Bronchial epithelial cell (primary cell): ENCODE results near the gene CMSS1. TPM values are rescaled to one million over a fixed set of nuclear protein-coding genes. Genes with fewer than 3 reads are reported as not detected.

Experiments
- DNase-seq: peaks from one replicate; pipeline ENCODE4 v3.0.0-alpha.2; 2010; ENCODE audit warnings: low read depth
- FAIRE-seq: peaks from 2 replicates; lab custom pipeline; 2011; peaks lifted over from hg19 to GRCh38; lab: Jason Lieb, UNC
- H3K27me3 ChIP-seq: 2 replicates; pipeline ENCODE4 v1.5.1; 2011; ENCODE audit warnings: low read length; ENCODE audit not compliant: control insufficient read depth, insufficient read depth
- H3K36me3 ChIP-seq: 2 replicates; pipeline ENCODE4 v1.5.1; 2011; ENCODE audit warnings: low read length; ENCODE audit not compliant: control insufficient read depth, insufficient read depth
- H3K4me3 ChIP-seq: 2 replicates; pipeline ENCODE4 v1.5.1; 2011; ENCODE audit warnings: mild to moderate bottlenecking, low read depth, low read length, control low read depth
- CTCF ChIP-seq: IDR thresholded peaks from 2 replicates; pipeline ENCODE4 v1.5.1; 2011; ENCODE audit warnings: mild to moderate bottlenecking, moderate library complexity, low read length, control low read depth, inconsistent platforms; ENCODE audit not compliant: insufficient read depth, severe bottlenecking
- total RNA-seq: library from RNA; depleted of rRNA; stranded (reverse); fragments of >200 nt; gene quantifications from 2 replicates; pipeline ENCODE4 v1.2.1, GENCODE V29; 2014

CMSS1 gene
- total RNA-seq, 1 donor from 2014 or later, result 21.3 TPM

- FAIRE-seq, result no peak
These were observed 64.9 kb downstream of the CMSS1 start for GRCh38 chr3:99882436-99883137.

GRCh38 chr3:99883138-99883461, 65.4 kb downstream of the CMSS1 start:
- H3K36me3 ChIP-seq, result no peaks in the 10 kb centered on the region
- DNase-seq (no peak), FAIRE-seq (no peak)
- no peak overlapping the region for H3K4me3 ChIP-seq
- no peak for TF ChIP-seq CTCF
- H3K27me3 ChIP-seq, result no peaks in the 10 kb centered on the region

More at GRCh38 chr3:99882436-99883137, 64.9 kb downstream of the CMSS1 start:
- Histone ChIP-seq H3K27me3 (no peaks in the 10 kb centered on the region), H3K36me3 (no peaks in the 10 kb centered on the region), H3K4me3 (no peak overlapping the region)
- TF ChIP-seq CTCF, result no peak
- no peak for DNase-seq

- H3K4me3 ChIP-seq, result no peak overlapping the region
- DNase-seq, result no peak
- no peaks in the 10 kb centered on the region for H3K36me3 ChIP-seq
- no peak for TF ChIP-seq CTCF
- H3K27me3 ChIP-seq, result no peaks in the 10 kb centered on the region
- FAIRE-seq, result no peak
These were observed 66.0 kb downstream of the CMSS1 start for GRCh38 chr3:99883693-99884092.

GRCh38 chr3:99884484-99884883, 66.8 kb downstream of the CMSS1 start:
- DNase-seq (no peak), FAIRE-seq (no peak)
- H3K27me3 ChIP-seq, result no peaks in the 10 kb centered on the region
- TF ChIP-seq CTCF, result no peak
- H3K36me3 ChIP-seq, result no peaks in the 10 kb centered on the region
- no peak overlapping the region for H3K4me3 ChIP-seq

GRCh38 chr3:99885085-99885484, 67.4 kb downstream of the CMSS1 start:
- DNase-seq (no peak), FAIRE-seq (no peak)
- no peaks in the 10 kb centered on the region for H3K27me3 ChIP-seq
- H3K4me3 ChIP-seq, result no peak overlapping the region
- no peak for TF ChIP-seq CTCF
- H3K36me3 ChIP-seq, result no peaks in the 10 kb centered on the region

- FAIRE-seq (no peak), DNase-seq (no peak)
- no peak for TF ChIP-seq CTCF
- Histone ChIP-seq H3K27me3 (no peaks in the 10 kb centered on the region), H3K4me3 (no peak overlapping the region), H3K36me3 (no peaks in the 10 kb centered on the region)
These were observed 68.2 kb downstream of the CMSS1 start for GRCh38 chr3:99885851-99886250.
